PC-3 (cell line): Measurements from ENCODE around the gene FAS. TPM values are rescaled to one million over a fixed set of nuclear protein-coding genes. Genes with fewer than 3 reads are reported as not detected.
"Not testable (repeated sequence)": the region's sequence is repeated elsewhere in the genome, so short reads cannot be mapped to it uniquely, and the experiment has no call there.

Source experiments
- ATAC-seq: fragments of 200-7000 bp; cut with Tn5 transposase; 2 replicates; pipeline ENCODE4 v1.9.1; 2020; ENCODE audit warnings: mild to moderate bottlenecking, moderate library complexity
- BruUV-seq: library from RNA; stranded (reverse); fragments of 400-500 nt; replicated peaks from 2 replicates; lab custom pipeline; 2021; lab: Mats Ljungman, UMichigan
- CTCF ChIA-PET: fragments of 300-600 bp; sonication (Branson Sonifier 250); formaldehyde crosslinking; loops from one replicate; lab custom pipeline; 2022; ENCODE audit warnings: antibody characterized with exemption; lab: Charles Lee
- POLR2A ChIA-PET: fragments of 300-600 bp; sonication (Branson Sonifier 250); formaldehyde crosslinking; loops from one replicate; lab custom pipeline; 2022; ENCODE audit warnings: antibody characterized with exemption; ENCODE audit not compliant: unreplicated experiment; lab: Charles Lee
- DNase-seq: peaks from one replicate; pipeline ENCODE4 v3.0.0-alpha.2; 2015
- H2AFZ ChIP-seq: fragments of 300-600 bp; sonication (generic); 2 replicates; pipeline ENCODE4 v1.6.0; 2016; ENCODE audit warnings: antibody characterized with exemption, low read length
- H3F3A ChIP-seq: fragments of 300-600 bp; sonication (generic); one replicate; pipeline ENCODE4 v1.6.0; 2017; ENCODE audit warnings: antibody characterized with exemption, low read length, control low read depth, mild to moderate bottlenecking; ENCODE audit not compliant: unreplicated experiment
- H3K27ac ChIP-seq: fragments of 300-600 bp; sonication (generic); 2 replicates; pipeline ENCODE4 v1.5.1; 2016; ENCODE audit warnings: mild to moderate bottlenecking, low read length
- H3K27me3 ChIP-seq: fragments of 300-600 bp; sonication (generic); 2 replicates; pipeline ENCODE4 v1.6.1; 2016; ENCODE audit warnings: low read length, mixed read lengths
- H3K36me3 ChIP-seq: fragments of 300-600 bp; sonication (generic); 2 replicates; pipeline ENCODE4 v1.6.1; 2016; ENCODE audit warnings: low read depth, mixed run types, low read length, mixed read lengths
- H3K4me1 ChIP-seq: fragments of 300-600 bp; sonication (generic); 2 replicates; pipeline ENCODE4 v1.5.1; 2016; ENCODE audit warnings: low read length; ENCODE audit not compliant: insufficient read depth
- H3K4me2 ChIP-seq: fragments of 300-600 bp; sonication (generic); 2 replicates; pipeline ENCODE4 v1.6.0; 2016; ENCODE audit warnings: low read length
- H3K4me3 ChIP-seq: fragments of 300-600 bp; sonication (generic); 2 replicates; pipeline ENCODE4 v1.5.1; 2016; ENCODE audit warnings: mild to moderate bottlenecking, low read length, mixed read lengths
- H3K79me2 ChIP-seq: fragments of 300-600 bp; sonication (generic); 2 replicates; pipeline ENCODE4 v1.6.1; 2017; ENCODE audit warnings: low read length, mixed read lengths
- H3K9ac ChIP-seq: fragments of 300-600 bp; sonication (generic); 2 replicates; pipeline ENCODE4 v1.6.0; 2016; ENCODE audit warnings: mild to moderate bottlenecking, low read length
- H3K9me2 ChIP-seq: fragments of 300-600 bp; sonication (generic); replicated peaks from 2 replicates; pipeline ENCODE4 v1.6.1; 2016; ENCODE audit warnings: mixed run types, low read length, mixed read lengths
- H3K9me3 ChIP-seq: fragments of 300-600 bp; sonication (generic); 2 replicates; pipeline ENCODE4 v1.6.1; 2016; ENCODE audit warnings: low read length, mixed read lengths
- H4K20me1 ChIP-seq: fragments of 300-600 bp; sonication (generic); 2 replicates; pipeline ENCODE4 v1.6.1; 2016; ENCODE audit warnings: low read length, mixed read lengths
- CTCF ChIP-seq: fragments of 300-600 bp; sonication (generic); conservative IDR thresholded peaks from 2 replicates; pipeline ENCODE4 v1.5.1; 2017; ENCODE audit warnings: antibody characterized with exemption, low read depth, mild to moderate bottlenecking, low read length
- EZH2 ChIP-seq: fragments of 300-600 bp; sonication (generic); IDR thresholded peaks from one replicate; pipeline ENCODE4 v1.6.1; 2017; ENCODE audit warnings: antibody characterized with exemption, mild to moderate bottlenecking, low read length; ENCODE audit not compliant: unreplicated experiment
- EZH2phosphoT487 ChIP-seq: fragments of 300-600 bp; sonication (generic); IDR thresholded peaks from 2 replicates; pipeline ENCODE4 v1.6.1; 2018; ENCODE audit warnings: mild to moderate bottlenecking, antibody characterized with exemption, low read length, borderline replicate concordance
- intact Hi-C: fragments of 100-400 bp; cut with micrococcal nuclease; formaldehyde crosslinking; loops from 2 replicates; pipeline ENCODE4 v1.9.0; 2023
- total RNA-seq: library from RNA; depleted of rRNA; stranded (reverse); fragments of >200 nt; gene quantifications from 2 replicates; pipeline ENCODE4 v1.2.3, GENCODE V29; 2014

The FAS gene
- total RNA-seq, 1 experiment from 2014 or later, result 4.8 TPM

- no peak overlapping the region for H3K4me2 ChIP-seq
- H2AFZ ChIP-seq, result no peak overlapping the region
- H3K27ac ChIP-seq, result no peak overlapping the region
- no peaks in the 10 kb centered on the region for H3K27me3 ChIP-seq
- no peaks in the 10 kb centered on the region for H3K9me3 ChIP-seq
- intact Hi-C loops, result no loop called here
- TF ChIP-seq EZH2 (no peak), EZH2phosphoT487 (no peak), CTCF (no peak)
- H3K9me2 ChIP-seq, result no peaks in the 10 kb centered on the region
- H3K9ac ChIP-seq, result no peak overlapping the region
- POLR2A ChIA-PET, result no interaction called here
- no TSS peak for BruUV-seq
- no peaks in the 10 kb centered on the region for H3F3A ChIP-seq
- no peaks in the 10 kb centered on the region for H3K4me1 ChIP-seq
- CTCF ChIA-PET, result no interaction called here
- no peak for DNase-seq
- no peaks in the 10 kb centered on the region for H3K79me2 ChIP-seq
- no peaks in the 10 kb centered on the region for H3K36me3 ChIP-seq
- no peak for ATAC-seq
- H4K20me1 ChIP-seq, result no peaks in the 10 kb centered on the region
- no peak overlapping the region for H3K4me3 ChIP-seq
Measured at GRCh38 chr10:89019569-89020327, 29.1 kb downstream of the FAS start.

- H3K9me3 ChIP-seq, intact Hi-C loops, BruUV-seq, DNase-seq, H3K79me2 ChIP-seq, H3K4me3 ChIP-seq, H3K4me1 ChIP-seq, H3K27ac ChIP-seq, CTCF ChIA-PET, H3K9ac ChIP-seq, H3K27me3 ChIP-seq, POLR2A ChIA-PET, H3K9me2 ChIP-seq, H2AFZ ChIP-seq, H4K20me1 ChIP-seq, H3K36me3 ChIP-seq, ATAC-seq, H3K4me2 ChIP-seq, H3F3A ChIP-seq: not testable (repeated sequence)
Measured at GRCh38 chr10:89021526-89021925, 30.9 kb downstream of the FAS start.

- Histone ChIP-seq H3K27me3 (no peaks in the 10 kb centered on the region), H3K4me2 (no peak overlapping the region), H3F3A (no peaks in the 10 kb centered on the region), H3K4me3 (no peak overlapping the region), H2AFZ (no peak overlapping the region), H3K79me2 (no peaks in the 10 kb centered on the region), H3K9me3 (no peaks in the 10 kb centered on the region), H3K9me2 (no peaks in the 10 kb centered on the region), H3K27ac (no peak overlapping the region), H3K4me1 (no peaks in the 10 kb centered on the region), H4K20me1 (no peaks in the 10 kb centered on the region), H3K9ac (no peak overlapping the region), H3K36me3 (no peaks in the 10 kb centered on the region)
- no TSS peak for BruUV-seq
- TF ChIP-seq EZH2, result no peak
- no peak for TF ChIP-seq CTCF
- no peak for TF ChIP-seq EZH2phosphoT487
- DNase-seq (no peak), ATAC-seq (no peak)
- POLR2A ChIA-PET, result no interaction called here
- intact Hi-C loops, result no loop called here
- CTCF ChIA-PET, result no interaction called here
Measured at GRCh38 chr10:89022734-89023133, 32.1 kb downstream of the FAS start.
